ENCODE data around the gene SORBS2. TPM values are rescaled to one million over a fixed set of nuclear protein-coding genes. Genes with fewer than 3 reads are reported as not detected.

SORBS2 gene
- total and polyA plus RNA-seq, 12 donors, result 175 to 3,169 (median 1,523) TPM

GRCh38 chr4:185660340-185660739 is 151.7 kb downstream of the SORBS2 start:
- TF ChIP-seq CTCF (IDR thresholded peaks at IDR 0.05), result no peak
- Histone ChIP-seq H3K27me3 (no peaks in the 10 kb centered on the region), H3K36me3 (peaks cover 0 to 74% (median 12%) of the 10 kb centered on the region in 9 donors), H3K9me3 (no peaks in the 10 kb centered on the region), H3K27ac (peak overlapping the region in 6 of 10 donors; percentile 70 to 86 (median 78)), H3K4me1 (peaks cover 4 to 70% (median 31%) of the 10 kb centered on the region in 9 donors), H3K4me3 (no peak overlapping the region)
- 75 to 79% methylated on average over 5 of the region's 5 CpGs for WGBS, 2 donors
- ATAC-seq (no peak), DNase-seq (no peak)
- intact Hi-C loops (cut with DNase I), result no loop called here

- Histone ChIP-seq H3K27me3 (no peaks in the 10 kb centered on the region), H3K4me3 (no peak overlapping the region), H3K27ac (peak overlapping the region in 8 of 10 donors; percentile 27 to 83 (median 68)), H3K36me3 (peaks cover 0 to 85% (median 6%) of the 10 kb centered on the region in 9 donors), H3K9me3 (no peaks in the 10 kb centered on the region), H3K4me1 (peaks cover 4 to 83% (median 32%) of the 10 kb centered on the region in 9 donors)
- DNase-seq (no peak), ATAC-seq (no peak)
- TF ChIP-seq CTCF (IDR thresholded peaks at IDR 0.05), result no peak
- intact Hi-C loops (cut with DNase I), result loop anchor here in 3 of 10 donors (5.0 to 10.0 kb wide), 2 partner anchors 80 to 117 kb away; no protein-coding TSS in a partner anchor
- 94 to 100% methylated on average over 1 of the region's 1 CpG for WGBS, 2 donors
These were observed 154.3 kb downstream of the SORBS2 start for GRCh38 chr4:185657699-185658098.

GRCh38 chr4:185657183-185657582 is 154.8 kb downstream of the SORBS2 start:
- 57 to 61% methylated on average over 14 of the region's 14 CpGs for WGBS, 2 donors
- ATAC-seq (peak in 7 of 8 donors; percentile 10 to 28 (median 16)), DNase-seq (no peak)
- TF ChIP-seq CTCF (IDR thresholded peaks at IDR 0.05), result no peak
- peak overlapping the region in 5 of 10 donors; percentile 28 to 51 (median 40) for H3K4me3 ChIP-seq
- H3K9me3 ChIP-seq, result no peaks in the 10 kb centered on the region
- intact Hi-C loops (cut with DNase I), result loop anchor here in 3 of 10 donors (5.0 to 10.0 kb wide), 2 partner anchors 80 to 118 kb away; no protein-coding TSS in a partner anchor
- H3K27me3 ChIP-seq, result no peaks in the 10 kb centered on the region
- peaks cover 4 to 83% (median 34%) of the 10 kb centered on the region in 9 donors for H3K4me1 ChIP-seq
- H3K36me3 ChIP-seq, result peaks cover 0 to 85% (median 4%) of the 10 kb centered on the region in 9 donors
- peak overlapping the region in 9 of 10 donors; percentile 27 to 83 (median 68) for H3K27ac ChIP-seq

GRCh38 chr4:185656467-185656931 is 155.5 kb downstream of the SORBS2 start:
- H3K36me3 ChIP-seq, result peaks cover 0 to 85% (median 4%) of the 10 kb centered on the region in 9 donors
- H3K4me1 ChIP-seq, result peaks cover 4 to 81% (median 40%) of the 10 kb centered on the region in 9 donors
- ATAC-seq (peak; percentile 59 to 81 (median 71)), DNase-seq (peak; percentile 37 to 47)
- TF ChIP-seq CTCF (IDR thresholded peaks at IDR 0.05), result peak in 6 of 9 donors; percentile 36 to 55 (median 53)
- H3K4me3 ChIP-seq, result peak overlapping the region in 8 of 10 donors; percentile 12 to 51 (median 34)
- H3K27ac ChIP-seq, result peak overlapping the region in 9 of 10 donors; percentile 56 to 83 (median 68)
- intact Hi-C loops (cut with DNase I), result loop anchor here in 3 of 10 donors (5.0 to 10.0 kb wide), 2 partner anchors 81 to 118 kb away; no protein-coding TSS in a partner anchor
- no peaks in the 10 kb centered on the region for H3K27me3 ChIP-seq
- no peaks in the 10 kb centered on the region for H3K9me3 ChIP-seq
- WGBS, 2 donors, result 18 to 35% methylated on average over 6 of the region's 6 CpGs

Measured in heart right ventricle (tissue), 16 donors.